Peyer's patch (tissue), 4 donors: ENCODE data around the gene GEMIN5.

Source experiments
- CTCF ChIP-seq, 6 experiments: fragments of 450-650 bp in 4 of 6; fragments of 200-600 bp in 2 of 6; sonication (generic) in 1 of 6; IDR thresholded peaks; one replicate each; pipeline ENCODE4 v1.5.1; 2017 to 2019; ENCODE audit warnings: antibody characterized with exemption in 6 of 6, mild to moderate bottlenecking in 3 of 6, moderate library complexity in 1 of 6
- POLR2A ChIP-seq, 2 donors: fragments of 450-650 bp; IDR thresholded peaks; one replicate each; pipeline ENCODE4 v1.5.1; 2017; ENCODE audit warnings: antibody characterized with exemption in 2 of 2, mild to moderate bottlenecking in 2 of 2, moderate library complexity in 2 of 2

GRCh38 chr5:154851351-154851750 is 86.7 kb downstream of the GEMIN5 start:
- TF ChIP-seq CTCF (IDR thresholded peaks at IDR 0.05) (no peak), POLR2A (IDR thresholded peaks at IDR 0.05) (no peak)
